ENCODE measurements around the gene SORCS3. TPM values are rescaled to one million over a fixed set of nuclear protein-coding genes. Genes with fewer than 3 reads are reported as not detected.

The SORCS3 gene
- total RNA-seq, 3 donors from 2014 or later (not counting 1 experiment from before 2014, with no cell fraction given): 0.05 to 0.09 TPM; not detected in 1

- intact Hi-C loops (cut with micrococcal nuclease): no loop called here
- H3K4me1 Mint-ChIP-seq: no peaks in the 10 kb centered on the region
- peaks cover 7 to 25% of the 10 kb centered on the region in 2 donors for H3K27me3 Mint-ChIP-seq (ENCODE audit: low read depth in 2 of 2)
- no peaks in the 10 kb centered on the region for H3K36me3 ChIP-seq (ENCODE audit: control insufficient read depth, insufficient read depth, low read length)
- no peak overlapping the region for H3K27ac ChIP-seq (ENCODE audit: low read length)
- H3K4me3 ChIP-seq (ENCODE audit: low read length): no peak overlapping the region
- no peak overlapping the region for H3K27ac Mint-ChIP-seq
- DNase-seq (no peak), ATAC-seq (no peak)
- H3K4me1 ChIP-seq (ENCODE audit: control insufficient read depth, insufficient read depth, low read length): no peaks in the 10 kb centered on the region
- H3K27me3 ChIP-seq (ENCODE audit: control insufficient read depth, insufficient read depth, low read length): no peaks in the 10 kb centered on the region
- WGBS (ENCODE audit: insufficient coverage): 71% methylated on average over 8 of the region's 10 CpGs
- H3K9me3 Mint-ChIP-seq: no peaks in the 10 kb centered on the region
- no peaks in the 10 kb centered on the region for H3K9me3 ChIP-seq (ENCODE audit: control insufficient read depth, insufficient read depth, low read length)
- no peak overlapping the region for H3K4me3 Mint-ChIP-seq
- no peaks in the 10 kb centered on the region for H3K36me3 Mint-ChIP-seq
- TF ChIP-seq CTCF (IDR thresholded peaks at IDR 0.05): no peak
Measured at GRCh38 chr10:104735757-104736391, 94.8 kb downstream of the SORCS3 start.

- Mint-ChIP-seq H3K27ac (no peak overlapping the region), H3K4me3 (no peak overlapping the region), H3K9me3 (no peaks in the 10 kb centered on the region), H3K27me3 (ENCODE audit: low read depth in 2 of 2) (peaks cover 0 to 15% of the 10 kb centered on the region in 2 donors), H3K4me1 (no peaks in the 10 kb centered on the region), H3K36me3 (no peaks in the 10 kb centered on the region)
- TF ChIP-seq CTCF (IDR thresholded peaks at IDR 0.05): no peak
- intact Hi-C loops (cut with micrococcal nuclease): no loop called here
- H3K36me3 ChIP-seq (ENCODE audit: control insufficient read depth, insufficient read depth, low read length): no peaks in the 10 kb centered on the region
- no peaks in the 10 kb centered on the region for H3K4me1 ChIP-seq (ENCODE audit: control insufficient read depth, insufficient read depth, low read length)
- DNase-seq: no peak
- ATAC-seq: no peak
- H3K9me3 ChIP-seq (ENCODE audit: control insufficient read depth, insufficient read depth, low read length): no peaks in the 10 kb centered on the region
- 68% methylated on average over 3 of the region's 3 CpGs for WGBS (ENCODE audit: insufficient coverage)
- H3K4me3 ChIP-seq (ENCODE audit: low read length): no peak overlapping the region
- H3K27ac ChIP-seq (ENCODE audit: low read length): no peak overlapping the region
- H3K27me3 ChIP-seq (ENCODE audit: control insufficient read depth, insufficient read depth, low read length): no peaks in the 10 kb centered on the region
Measured at GRCh38 chr10:104741127-104741526, 100.0 kb downstream of the SORCS3 start.

GRCh38 chr10:104744052-104744451, 103.0 kb downstream of the SORCS3 start:
- Histone ChIP-seq H3K4me3 (ENCODE audit: low read length) (no peak overlapping the region), H3K27ac (ENCODE audit: low read length) (no peak overlapping the region), H3K4me1 (ENCODE audit: control insufficient read depth, insufficient read depth, low read length) (no peaks in the 10 kb centered on the region), H3K36me3 (ENCODE audit: control insufficient read depth, insufficient read depth, low read length) (no peaks in the 10 kb centered on the region), H3K9me3 (ENCODE audit: control insufficient read depth, insufficient read depth, low read length) (no peaks in the 10 kb centered on the region), H3K27me3 (ENCODE audit: control insufficient read depth, insufficient read depth, low read length) (no peaks in the 10 kb centered on the region)
- WGBS (ENCODE audit: insufficient coverage): 71% methylated on average over 1 of the region's 1 CpG
- ATAC-seq (no peak), DNase-seq (no peak)
- no peaks in the 10 kb centered on the region for H3K9me3 Mint-ChIP-seq
- intact Hi-C loops (cut with micrococcal nuclease): no loop called here
- H3K36me3 Mint-ChIP-seq: no peaks in the 10 kb centered on the region
- TF ChIP-seq CTCF (IDR thresholded peaks at IDR 0.05): no peak
- H3K4me3 Mint-ChIP-seq: no peak overlapping the region
- no peak overlapping the region for H3K27ac Mint-ChIP-seq
- H3K27me3 Mint-ChIP-seq (ENCODE audit: low read depth in 2 of 2): peaks cover 2 to 13% of the 10 kb centered on the region in 2 donors
- no peaks in the 10 kb centered on the region for H3K4me1 Mint-ChIP-seq

- WGBS (ENCODE audit: insufficient coverage): 52% methylated on average over 2 of the region's 2 CpGs
- no peak for ATAC-seq
- H3K36me3 Mint-ChIP-seq: no peaks in the 10 kb centered on the region
Measured at GRCh38 chr10:104750291-104750690, 109.2 kb downstream of the SORCS3 start.

More at GRCh38 chr10:104750291-104750690, 109.2 kb downstream of the SORCS3 start:
- H3K4me3 Mint-ChIP-seq: no peak overlapping the region
- Histone ChIP-seq H3K4me1 (ENCODE audit: control insufficient read depth, insufficient read depth, low read length) (no peaks in the 10 kb centered on the region), H3K4me3 (ENCODE audit: low read length) (no peak overlapping the region), H3K27ac (ENCODE audit: low read length) (no peak overlapping the region), H3K27me3 (ENCODE audit: control insufficient read depth, insufficient read depth, low read length) (no peaks in the 10 kb centered on the region), H3K9me3 (ENCODE audit: control insufficient read depth, insufficient read depth, low read length) (no peaks in the 10 kb centered on the region), H3K36me3 (ENCODE audit: control insufficient read depth, insufficient read depth, low read length) (no peaks in the 10 kb centered on the region)
- H3K27ac Mint-ChIP-seq: no peak overlapping the region
- H3K9me3 Mint-ChIP-seq: no peaks in the 10 kb centered on the region
- H3K4me1 Mint-ChIP-seq: no peaks in the 10 kb centered on the region
- TF ChIP-seq CTCF (IDR thresholded peaks at IDR 0.05): no peak
- peaks cover 0 to 3% of the 10 kb centered on the region in 2 donors for H3K27me3 Mint-ChIP-seq (ENCODE audit: low read depth in 2 of 2)
- intact Hi-C loops (cut with micrococcal nuclease): no loop called here
- no peak for DNase-seq

All from natural killer cell (primary cell).